HG02610 (cell line): ENCODE data around the gene ACHE.
"Not testable (repeated sequence)": the region's sequence is repeated elsewhere in the genome, so short reads cannot be mapped to it uniquely, and the experiment has no call there.

ENCODE experiments used
- ATAC-seq: cut with Tn5 transposase; IDR thresholded peaks from one replicate; pipeline ENCODE4 v1.9.1; 2021; ENCODE audit warnings: mild to moderate bottlenecking, moderate library complexity; ENCODE audit not compliant: unreplicated experiment

Gene ACHE

DNA sequence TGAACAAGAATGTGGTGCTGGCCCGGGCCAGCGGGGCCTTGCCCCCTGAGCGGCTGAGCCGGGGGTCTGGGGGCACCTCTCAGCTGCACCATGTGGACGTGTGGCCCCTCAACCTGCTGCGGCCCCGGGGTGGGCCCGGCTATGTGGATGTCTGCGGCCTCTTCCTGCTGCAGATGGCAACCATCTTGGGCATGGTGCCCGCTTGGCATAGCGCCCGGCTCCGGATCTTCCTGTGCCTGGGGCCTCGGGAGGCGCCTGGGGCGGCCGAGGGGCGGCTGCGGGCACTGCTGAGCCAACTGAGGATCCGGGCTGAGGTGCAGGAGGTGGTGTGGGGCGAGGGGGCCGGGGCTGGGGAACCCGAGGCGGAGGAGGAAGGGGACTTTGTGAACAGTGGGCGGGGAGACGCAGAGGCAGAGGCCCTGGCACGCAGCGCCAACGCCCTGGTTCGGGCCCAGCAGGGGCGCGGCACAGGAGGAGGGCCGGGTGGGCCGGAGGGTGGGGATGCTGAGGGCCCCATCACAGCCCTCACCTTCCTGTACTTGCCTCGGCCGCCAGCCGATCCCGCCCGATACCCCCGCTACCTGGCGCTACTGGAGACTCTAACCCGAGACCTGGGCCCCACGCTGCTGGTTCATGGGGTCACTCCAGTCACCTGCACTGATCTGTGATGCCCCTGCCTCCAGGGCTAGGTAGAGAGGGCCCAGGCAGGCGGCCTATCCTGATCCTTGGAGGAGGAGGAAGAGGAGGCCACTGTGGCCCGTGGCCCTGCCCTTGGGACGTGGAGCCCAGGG, 29.6 kb downstream of the ACHE start:
- no peak for ATAC-seq

DNA sequence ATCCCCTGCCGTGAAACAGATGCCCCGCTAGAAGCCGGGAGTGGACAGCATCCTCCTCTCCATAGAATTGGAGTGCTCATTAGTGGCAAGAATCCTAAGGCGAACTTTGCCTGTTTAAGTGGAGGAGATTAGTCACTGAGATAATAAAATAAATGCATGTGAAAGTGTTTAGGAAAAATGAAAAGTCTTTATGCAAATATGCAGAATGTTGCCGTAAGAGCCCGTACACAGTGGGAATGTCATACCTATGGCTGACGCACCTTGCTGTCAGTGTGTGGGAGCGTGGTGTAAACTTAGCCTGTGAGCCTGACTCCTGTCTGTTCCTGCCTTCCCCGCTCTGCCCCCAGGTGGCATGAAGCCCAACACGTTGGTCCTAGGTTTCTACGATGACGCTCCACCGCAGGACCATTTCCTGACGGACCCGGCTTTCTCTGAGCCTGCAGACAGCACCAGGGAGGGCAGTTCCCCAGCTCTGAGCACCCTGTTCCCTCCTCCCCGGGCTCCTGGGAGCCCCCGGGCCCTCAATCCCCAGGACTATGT, 30.2 kb downstream of the ACHE start:
- no peak for ATAC-seq

DNA sequence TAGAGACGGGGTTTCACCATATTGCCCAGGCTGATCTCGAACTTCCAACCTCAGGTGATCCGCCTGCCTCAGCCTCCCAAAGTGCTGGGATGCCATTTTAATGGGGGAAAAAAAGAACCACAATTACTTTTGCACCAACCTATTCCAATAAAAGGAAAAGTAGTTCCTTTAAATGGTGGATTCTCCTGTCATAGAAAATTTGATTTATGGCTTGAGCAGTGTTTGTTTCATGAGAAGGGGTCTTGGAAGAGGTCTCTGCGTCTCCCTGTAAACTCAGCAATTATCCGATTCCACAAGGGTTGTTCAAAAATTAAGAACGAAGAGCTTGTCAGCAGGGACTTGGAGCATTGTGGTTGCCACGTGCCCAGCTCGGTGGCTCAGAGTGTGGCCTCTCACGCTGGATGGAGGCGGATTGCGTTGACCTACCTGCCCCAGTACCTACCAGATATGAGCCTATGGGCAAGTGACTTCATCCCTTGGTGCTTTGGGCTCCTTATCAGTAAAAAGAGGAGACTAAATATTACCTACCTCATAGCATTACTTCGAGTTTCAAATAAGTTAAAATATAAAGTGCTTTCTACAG, 31.3 kb downstream of the ACHE start:
- ATAC-seq = no peak

DNA sequence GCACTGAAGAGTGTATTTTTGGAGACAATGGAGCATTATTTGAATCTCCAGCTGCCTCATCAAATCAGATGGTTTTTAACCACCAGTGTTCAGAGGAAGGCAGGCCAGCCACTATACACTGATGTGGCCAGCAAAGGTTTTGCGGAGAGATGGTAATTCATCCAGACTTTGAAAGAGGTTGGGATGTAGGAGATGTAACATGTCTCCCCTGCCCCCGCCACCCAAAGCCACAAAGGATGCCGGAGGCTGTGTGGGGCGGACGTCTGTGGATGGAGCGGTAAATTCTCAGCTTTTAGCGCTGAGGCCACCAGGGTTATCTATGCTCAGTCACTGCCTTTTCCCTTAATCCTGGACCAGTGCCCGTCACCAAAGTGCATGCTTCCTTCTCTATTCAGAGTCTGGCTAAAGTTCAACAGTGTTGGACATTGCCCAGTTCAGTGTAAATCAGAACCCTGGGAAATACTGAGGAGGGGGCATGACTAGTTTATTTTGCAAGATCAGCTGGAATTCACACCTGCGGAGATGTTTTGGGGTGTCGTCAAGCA, 32.2 kb downstream of the ACHE start:
- ATAC-seq = no peak

DNA sequence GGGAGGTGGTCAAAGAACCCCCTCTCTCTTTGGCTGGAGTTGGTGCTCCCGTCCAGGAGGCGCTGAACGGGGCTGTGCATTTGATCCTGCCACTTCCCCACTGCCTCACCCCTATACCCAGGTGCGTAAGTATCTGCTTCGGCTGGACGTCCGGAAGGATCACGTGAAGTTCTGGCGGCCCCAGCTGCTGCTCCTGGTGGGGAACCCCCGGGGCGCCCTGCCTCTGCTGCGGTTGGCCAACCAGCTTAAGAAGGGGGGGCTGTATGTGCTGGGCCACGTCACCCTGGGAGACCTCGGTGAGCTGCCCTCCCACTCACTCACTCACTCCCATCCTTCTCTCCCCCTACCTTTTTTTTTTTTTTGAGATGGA, 34.1 kb downstream of the ACHE start:
- ATAC-seq = no peak

DNA sequence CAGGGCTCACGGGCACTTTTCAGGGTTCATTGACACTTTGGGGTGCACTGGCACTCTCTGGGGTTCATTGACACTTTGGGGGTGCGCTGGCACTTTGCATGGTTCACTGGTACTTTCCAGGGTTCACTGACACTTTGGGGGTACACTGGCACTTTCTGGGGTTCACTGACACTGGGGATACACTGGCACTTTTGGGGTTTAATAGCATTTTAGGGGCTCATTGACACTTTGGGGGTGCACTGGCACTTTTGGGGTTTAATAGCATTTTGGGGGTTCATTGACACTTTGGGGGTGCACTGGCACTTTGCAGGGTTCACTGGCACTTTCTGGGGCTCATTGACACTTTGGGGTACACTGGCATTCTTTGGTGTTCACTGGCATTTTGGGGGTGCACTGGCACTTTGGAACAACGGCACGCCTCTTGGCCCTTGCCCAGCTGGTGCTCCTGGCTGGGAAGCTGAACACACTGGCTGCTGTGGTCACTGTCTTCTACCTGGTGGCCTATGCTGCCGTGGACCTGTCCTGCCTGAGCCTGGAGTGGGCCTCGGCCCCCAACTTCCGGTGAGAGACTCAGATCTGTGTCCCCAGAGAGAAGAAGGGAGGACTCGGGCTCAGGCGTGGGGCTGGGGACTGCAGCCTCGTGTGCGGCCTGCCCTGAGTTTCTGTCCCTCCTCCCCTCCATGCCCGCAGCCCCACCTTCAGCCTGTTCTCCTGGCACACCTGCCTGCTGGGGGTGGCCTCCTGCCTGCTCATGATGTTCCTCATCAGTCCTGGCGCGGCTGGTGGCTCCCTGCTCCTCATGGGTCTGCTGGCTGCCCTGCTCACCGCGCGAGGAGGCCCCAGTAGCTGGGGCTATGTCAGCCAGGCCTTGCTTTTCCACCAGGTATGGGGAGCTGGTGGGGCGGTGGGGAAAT, 34.7 kb downstream of the ACHE start:
- ATAC-seq = no peak

DNA sequence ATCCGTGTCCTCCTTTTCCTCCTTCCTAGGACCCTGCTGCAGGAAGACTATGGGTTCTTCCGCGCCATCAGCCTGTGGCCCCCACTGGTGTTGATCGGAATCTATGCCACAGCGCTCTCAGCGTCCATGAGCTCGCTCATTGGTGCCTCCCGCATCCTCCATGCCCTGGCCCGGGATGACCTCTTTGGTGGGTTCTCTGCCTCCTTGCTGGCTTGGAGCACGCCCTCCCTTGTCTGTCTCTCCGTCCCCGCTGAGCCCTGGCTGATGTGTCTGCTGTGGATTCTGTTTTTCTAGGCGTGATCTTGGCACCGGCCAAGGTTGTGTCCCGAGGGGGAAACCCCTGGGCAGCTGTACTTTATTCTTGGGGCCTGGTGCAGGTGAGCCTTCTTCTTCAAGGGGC, 35.8 kb downstream of the ACHE start:
- ATAC-seq = no peak

DNA sequence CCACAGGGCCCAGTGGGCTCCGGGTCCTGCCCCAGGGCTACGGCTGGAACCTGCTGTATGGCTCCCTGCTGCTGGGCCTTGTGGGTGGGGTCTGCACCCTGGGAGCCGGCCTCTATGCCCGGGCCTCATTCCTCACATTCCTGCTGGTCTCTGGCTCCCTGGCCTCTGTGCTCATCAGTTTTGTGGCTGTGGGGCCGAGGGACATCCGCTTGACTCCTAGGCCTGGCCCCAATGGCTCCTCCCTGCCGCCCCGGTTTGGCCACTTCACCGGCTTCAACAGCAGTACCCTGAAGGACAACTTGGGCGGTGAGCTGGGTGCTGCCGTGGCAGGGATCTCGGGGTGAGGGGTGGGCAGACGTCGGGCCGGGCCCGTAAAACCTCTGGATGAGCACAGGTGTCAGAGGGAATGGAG, 38.8 kb downstream of the ACHE start:
- ATAC-seq = no peak

DNA sequence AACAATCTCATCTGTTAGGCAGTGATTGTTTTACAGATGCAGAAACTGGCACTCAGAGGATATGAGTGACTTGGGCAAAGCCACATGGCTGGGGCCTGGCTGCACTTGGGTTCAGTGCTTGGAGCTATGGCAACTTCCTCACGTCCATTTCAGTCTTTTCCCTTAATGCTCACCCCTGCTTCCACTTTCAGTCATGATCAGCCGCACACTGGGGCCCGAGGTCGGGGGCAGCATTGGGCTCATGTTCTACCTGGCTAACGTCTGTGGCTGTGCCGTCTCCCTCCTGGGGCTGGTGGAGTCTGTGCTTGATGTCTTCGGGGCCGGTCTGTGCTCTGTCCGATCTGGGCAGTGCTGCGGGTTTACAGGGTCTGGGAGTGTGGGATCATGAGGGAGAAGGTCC, 40.2 kb downstream of the ACHE start:
- ATAC-seq = no peak

DNA sequence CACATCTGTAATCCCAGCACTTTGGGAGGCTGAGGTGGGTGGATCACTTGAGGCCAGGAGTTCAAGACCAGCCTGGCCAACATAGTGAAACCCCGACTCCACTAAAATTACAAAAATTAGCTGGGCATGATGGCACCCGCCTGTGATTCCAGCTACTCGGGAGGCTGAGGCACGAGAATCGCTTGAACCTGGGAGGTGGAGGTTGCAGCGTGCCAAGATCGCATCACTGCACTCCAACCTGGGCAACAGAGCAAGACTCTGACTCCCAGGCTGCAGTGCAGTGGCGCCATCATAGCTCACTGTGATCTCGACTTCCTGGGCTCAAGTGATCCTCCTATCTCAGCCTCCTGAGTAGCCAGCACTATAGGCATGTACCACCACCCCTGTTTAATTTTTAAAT, 40.8 kb downstream of the ACHE start:
- ATAC-seq = not testable (repeated sequence)

DNA sequence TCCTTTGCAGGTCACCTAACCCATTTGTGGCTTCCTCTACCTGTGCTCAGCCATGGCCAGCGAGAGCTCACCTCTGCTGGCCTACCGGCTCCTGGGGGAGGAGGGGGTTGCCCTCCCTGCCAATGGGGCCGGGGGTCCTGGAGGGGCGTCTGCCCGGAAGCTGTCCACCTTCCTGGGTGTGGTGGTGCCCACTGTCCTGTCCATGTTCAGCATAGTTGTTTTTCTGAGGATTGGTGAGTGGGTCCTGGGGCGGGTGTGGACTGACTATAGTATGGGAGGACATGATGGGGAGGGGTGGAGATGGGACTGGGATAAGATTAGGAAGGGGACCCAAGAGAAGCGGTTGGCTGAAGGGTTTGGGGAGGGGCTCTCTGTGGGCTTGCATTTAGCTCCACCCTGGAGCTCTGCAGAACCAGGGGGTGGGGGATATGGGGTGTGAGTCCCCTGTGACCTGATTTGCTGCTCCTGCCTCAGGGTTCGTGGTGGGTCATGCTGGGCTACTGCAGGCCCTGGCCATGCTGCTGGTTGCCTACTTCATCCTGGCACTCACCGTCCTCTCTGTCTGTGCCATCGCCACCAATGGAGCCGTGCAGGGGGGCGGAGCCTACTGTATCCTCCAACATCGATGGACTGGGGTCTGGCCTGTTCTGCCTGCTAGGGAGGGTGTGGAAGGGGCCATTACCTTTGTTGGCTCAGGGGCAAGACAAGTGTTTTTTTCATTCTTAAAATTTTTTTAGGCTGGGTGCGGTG, 41.4 kb downstream of the ACHE start:
- ATAC-seq = no peak

DNA sequence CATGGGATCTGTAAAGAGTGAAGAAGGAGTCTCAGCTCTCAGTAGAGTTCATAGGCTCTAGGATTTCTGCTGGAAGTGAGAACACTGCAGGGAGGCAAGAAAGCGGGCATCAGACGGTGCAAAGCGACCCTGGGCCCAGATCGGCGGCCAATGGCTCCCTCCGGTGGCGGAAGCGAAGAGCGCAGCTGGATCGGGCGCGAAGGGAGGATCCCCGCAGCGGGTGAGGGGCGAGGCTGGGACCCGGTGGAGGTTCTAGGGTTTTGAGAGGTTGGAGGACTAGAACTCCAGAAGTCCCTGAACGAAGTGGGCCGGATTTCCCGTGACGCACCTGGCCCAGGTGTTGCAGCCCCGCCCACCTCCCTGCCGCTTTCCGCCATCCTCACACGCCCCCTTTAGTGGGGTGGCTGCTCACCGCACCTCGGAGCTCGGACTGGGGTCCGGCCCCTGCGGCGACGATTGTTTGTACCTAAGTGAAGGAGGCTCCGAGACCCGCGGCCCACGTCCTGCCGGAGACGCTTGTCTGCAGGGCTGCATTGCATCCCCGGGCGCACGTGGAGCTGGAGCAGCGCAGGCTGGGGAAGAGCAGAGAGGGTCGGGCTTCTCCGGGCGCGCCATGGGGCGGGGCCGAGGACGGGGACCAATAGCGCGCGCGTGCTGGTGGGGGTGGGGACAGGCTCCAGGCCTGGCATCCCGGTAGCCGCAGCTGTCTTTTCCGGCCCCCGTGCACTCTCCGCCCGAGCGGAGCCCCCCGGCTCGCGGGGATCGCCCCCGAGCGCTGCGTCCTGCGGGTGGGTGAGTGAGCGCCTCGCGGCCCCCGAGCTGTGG, 43.4 kb downstream of the ACHE start, which contains the start of gene SLC12A9:
Gene SLC12A9, plus strand, starts transcription at position 666 of the 825 bp plus-strand sequence. CDS start 1,485 bp downstream, outside the sequence.
- ATAC-seq = peak; percentile 93

DNA sequence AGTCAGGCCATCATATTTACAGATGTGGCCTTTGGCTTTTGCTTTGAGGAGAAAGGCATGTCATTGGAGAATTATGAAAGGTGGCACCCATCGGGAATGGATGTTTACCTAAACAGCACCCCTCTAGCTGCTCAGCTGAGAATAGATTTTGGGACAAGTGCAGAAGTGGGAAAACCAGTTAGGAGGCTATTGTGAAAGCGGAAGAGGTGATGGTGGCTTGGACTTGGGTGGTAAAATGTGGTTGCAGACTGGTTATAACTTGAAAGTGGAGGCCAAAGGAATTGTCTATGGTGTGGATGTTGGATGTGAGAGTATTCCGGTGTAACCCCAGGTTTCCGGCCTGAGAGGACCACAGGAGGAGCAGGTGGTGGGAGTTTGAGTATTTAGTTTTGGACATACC, 48.3 kb downstream of the ACHE start:
- no peak for ATAC-seq

DNA sequence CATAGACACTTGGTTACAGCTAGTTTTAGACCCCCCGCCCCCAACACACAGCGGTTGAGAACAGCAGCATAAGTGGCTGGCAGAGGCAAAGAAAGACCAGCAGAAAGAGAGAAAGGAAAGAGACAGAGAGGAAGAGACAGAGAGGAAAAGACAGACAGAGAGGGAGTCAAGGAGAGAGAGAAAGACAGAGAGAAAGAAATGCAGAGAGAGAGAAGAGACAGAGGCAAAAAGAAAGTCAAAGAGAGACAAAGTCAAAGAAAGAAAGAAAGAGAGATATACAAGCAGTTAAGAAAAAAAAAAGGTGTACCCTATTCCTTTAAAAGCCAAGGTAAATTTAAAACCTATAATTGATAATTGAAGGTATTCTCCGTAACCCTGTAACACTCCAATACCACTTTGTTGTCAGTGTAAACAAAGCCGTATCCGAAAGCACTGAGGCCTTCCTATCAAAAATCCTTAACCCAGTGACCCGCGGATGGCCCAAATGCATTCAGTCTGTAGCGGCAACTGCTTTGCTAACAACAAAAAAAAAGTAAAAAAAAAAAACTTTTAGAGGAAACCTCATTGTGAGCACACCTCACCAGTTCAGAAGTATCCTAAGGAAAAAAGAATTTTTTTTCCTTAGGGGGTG, 55.1 kb downstream of the ACHE start:
- ATAC-seq = no peak
